Measurements from ENCODE around the gene NECAB3.

The NECAB3 gene

GRCh38 chr20:33654680-33655161 is 19.5 kb downstream of the NECAB3 start:
- H3K27ac ChIP-seq (replicated peaks), result no peak overlapping the region
- no peak for TF ChIP-seq GABPA (IDR thresholded peaks at IDR 0.05; ENCODE audit: low read depth)
- no peak for TF ChIP-seq SPI1 (IDR thresholded peaks at IDR 0.05; ENCODE audit: borderline replicate concordance, low read depth)
- no peak for TF ChIP-seq CTCF (IDR thresholded peaks at IDR 0.05; ENCODE audit: insufficient read depth, low read length)
- TF ChIP-seq POLR2AphosphoS5 (IDR thresholded peaks at IDR 0.05; ENCODE audit: low read depth), result no peak
- TF ChIP-seq REST (IDR thresholded peaks at IDR 0.05; ENCODE audit: insufficient replicate concordance, low read depth), result no peak
- no peaks in the 10 kb centered on the region for H3K27me3 ChIP-seq (ENCODE audit: insufficient read depth, poor library complexity, severe bottlenecking)
- H3K4me3 ChIP-seq (replicated peaks; ENCODE audit: insufficient read depth, low read length), result no peak overlapping the region
- no peak for DNase-seq (ENCODE audit: low read depth in 1 of 2, low spot score in 1 of 2)

GRCh38 chr20:33653900-33654596 is 20.2 kb downstream of the NECAB3 start:
- H3K4me3 ChIP-seq (replicated peaks; ENCODE audit: insufficient read depth, low read length), result no peak overlapping the region
- H3K27me3 ChIP-seq (ENCODE audit: insufficient read depth, poor library complexity, severe bottlenecking), result no peaks in the 10 kb centered on the region
- TF ChIP-seq POLR2AphosphoS5 (IDR thresholded peaks at IDR 0.05; ENCODE audit: low read depth), result no peak
- no peak for TF ChIP-seq GABPA (IDR thresholded peaks at IDR 0.05; ENCODE audit: low read depth)
- no peak for TF ChIP-seq CTCF (IDR thresholded peaks at IDR 0.05; ENCODE audit: insufficient read depth, low read length)
- TF ChIP-seq SPI1 (IDR thresholded peaks at IDR 0.05; ENCODE audit: borderline replicate concordance, low read depth), result no peak
- no peak overlapping the region for H3K27ac ChIP-seq (replicated peaks)
- no peak for DNase-seq (ENCODE audit: low read depth in 1 of 2, low spot score in 1 of 2)

GRCh38 chr20:33653218-33653899 is 20.9 kb downstream of the NECAB3 start:
- Histone ChIP-seq H3K27ac (replicated peaks) (no peak overlapping the region), H3K4me3 (replicated peaks; ENCODE audit: insufficient read depth, low read length) (no peak overlapping the region), H3K27me3 (ENCODE audit: insufficient read depth, poor library complexity, severe bottlenecking) (no peaks in the 10 kb centered on the region)
- DNase-seq (ENCODE audit: low read depth in 1 of 2, low spot score in 1 of 2), result peak in 1 of 2 experiments; percentile 29
- TF ChIP-seq REST (IDR thresholded peaks at IDR 0.05; ENCODE audit: insufficient replicate concordance, low read depth), result no peak
- TF ChIP-seq CTCF (IDR thresholded peaks at IDR 0.05; ENCODE audit: insufficient read depth, low read length), result peak; percentile 50

All from HL-60 (cell line).